ENCODE results near the gene GRM8.

DNA sequence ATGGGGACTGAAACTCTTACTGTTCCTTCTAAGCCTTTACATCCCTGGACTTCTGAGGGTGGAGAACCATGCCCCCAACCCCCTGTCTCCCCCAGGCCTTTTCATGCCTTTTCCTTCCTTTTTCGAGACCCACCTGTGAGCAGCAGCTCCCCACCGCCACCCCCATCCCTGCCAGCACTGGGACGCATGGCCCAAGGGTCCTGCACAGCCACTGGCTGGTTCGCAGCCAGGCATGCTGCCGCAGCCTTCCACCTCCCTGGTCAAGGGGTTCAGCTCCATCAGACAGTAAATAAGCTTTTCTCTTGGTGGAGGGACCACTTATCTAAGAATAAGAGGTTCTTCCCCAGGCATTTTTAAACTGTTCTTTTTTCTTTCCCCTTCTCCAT is 584.4 kb downstream of the GRM8 start:
- TF ChIP-seq, protein P1, sequence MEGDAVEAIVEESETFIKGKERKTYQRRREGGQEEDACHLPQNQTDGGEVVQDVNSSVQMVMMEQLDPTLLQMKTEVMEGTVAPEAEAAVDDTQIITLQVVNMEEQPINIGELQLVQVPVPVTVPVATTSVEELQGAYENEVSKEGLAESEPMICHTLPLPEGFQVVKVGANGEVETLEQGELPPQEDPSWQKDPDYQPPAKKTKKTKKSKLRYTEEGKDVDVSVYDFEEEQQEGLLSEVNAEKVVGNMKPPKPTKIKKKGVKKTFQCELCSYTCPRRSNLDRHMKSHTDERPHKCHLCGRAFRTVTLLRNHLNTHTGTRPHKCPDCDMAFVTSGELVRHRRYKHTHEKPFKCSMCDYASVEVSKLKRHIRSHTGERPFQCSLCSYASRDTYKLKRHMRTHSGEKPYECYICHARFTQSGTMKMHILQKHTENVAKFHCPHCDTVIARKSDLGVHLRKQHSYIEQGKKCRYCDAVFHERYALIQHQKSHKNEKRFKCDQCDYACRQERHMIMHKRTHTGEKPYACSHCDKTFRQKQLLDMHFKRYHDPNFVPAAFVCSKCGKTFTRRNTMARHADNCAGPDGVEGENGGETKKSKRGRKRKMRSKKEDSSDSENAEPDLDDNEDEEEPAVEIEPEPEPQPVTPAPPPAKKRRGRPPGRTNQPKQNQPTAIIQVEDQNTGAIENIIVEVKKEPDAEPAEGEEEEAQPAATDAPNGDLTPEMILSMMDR (IDR thresholded peaks at IDR 0.05; ENCODE audit: low read length) = no peak
- no peak for TF ChIP-seq EZH2 (IDR thresholded peaks at IDR 0.05; ENCODE audit: borderline replicate concordance, low read length)
